GM21360 (cell line): ENCODE data around the gene KCNQ4.

Source experiments
- ATAC-seq: cut with Tn5 transposase; IDR thresholded peaks from one replicate; pipeline ENCODE4 v1.9.1; 2021; ENCODE audit warnings: mild to moderate bottlenecking, moderate library complexity; ENCODE audit not compliant: unreplicated experiment

KCNQ4 gene

GRCh38 chr1:40794974-40795715, 11.6 kb downstream of the KCNQ4 start:
- ATAC-seq: no peak

- no peak for ATAC-seq
Measured at GRCh38 chr1:40795811-40796586, 12.4 kb downstream of the KCNQ4 start.

GRCh38 chr1:40796939-40797667, 13.5 kb downstream of the KCNQ4 start:
- ATAC-seq: no peak

- no peak for ATAC-seq
Measured at GRCh38 chr1:40797668-40798010, 14.1 kb downstream of the KCNQ4 start.

- ATAC-seq: no peak
Measured at GRCh38 chr1:40798366-40799281, 15.0 kb downstream of the KCNQ4 start.

DNA sequence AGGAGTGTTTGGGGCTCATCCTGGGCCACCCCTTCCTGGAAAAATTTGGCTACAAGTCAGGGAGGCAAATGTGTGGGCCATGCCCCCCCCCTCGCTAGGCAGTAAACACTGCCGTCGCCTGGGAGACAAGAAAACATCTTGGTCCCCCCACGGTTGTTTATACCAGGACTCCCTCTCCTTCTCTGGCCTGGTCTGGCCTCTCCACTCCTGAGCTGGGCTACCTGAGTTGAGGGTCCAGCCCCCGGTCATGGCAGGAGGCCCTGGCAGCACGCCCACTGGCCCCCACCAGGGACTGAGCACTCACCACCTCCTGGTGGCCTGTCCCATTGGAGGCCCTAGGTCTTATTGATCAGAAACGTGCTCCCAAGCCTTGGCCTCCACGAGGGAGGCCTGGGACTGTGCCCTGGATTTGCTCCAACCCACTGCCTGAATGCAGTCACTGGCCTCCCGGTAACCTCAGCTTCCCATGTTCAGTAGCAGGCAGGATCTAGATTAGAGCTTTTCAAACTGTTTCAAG, 15.8 kb downstream of the KCNQ4 start:
- no peak for ATAC-seq

DNA sequence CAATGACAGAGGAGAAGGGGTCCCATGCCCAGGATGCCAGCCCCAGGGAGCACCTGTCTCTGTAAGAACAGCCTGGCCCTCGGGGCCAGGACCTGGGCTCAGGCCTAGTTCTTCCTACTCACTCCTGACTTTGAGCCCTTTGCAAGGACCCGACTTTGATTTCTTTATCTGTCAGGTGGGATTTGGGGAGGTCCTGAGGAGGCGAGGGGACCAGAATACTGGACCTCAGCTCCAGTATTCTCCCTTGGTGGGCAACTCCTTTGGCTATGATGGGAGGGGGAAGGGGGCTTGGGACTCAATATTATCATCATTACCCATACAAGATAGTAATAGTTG, 18.1 kb downstream of the KCNQ4 start:
- ATAC-seq: no peak

GRCh38 chr1:40802078-40802741, 18.6 kb downstream of the KCNQ4 start:
- no peak for ATAC-seq

GRCh38 chr1:40802742-40803113, 19.1 kb downstream of the KCNQ4 start:
- no peak for ATAC-seq

- no peak for ATAC-seq
Measured at GRCh38 chr1:40803447-40803846, 19.9 kb downstream of the KCNQ4 start.

DNA sequence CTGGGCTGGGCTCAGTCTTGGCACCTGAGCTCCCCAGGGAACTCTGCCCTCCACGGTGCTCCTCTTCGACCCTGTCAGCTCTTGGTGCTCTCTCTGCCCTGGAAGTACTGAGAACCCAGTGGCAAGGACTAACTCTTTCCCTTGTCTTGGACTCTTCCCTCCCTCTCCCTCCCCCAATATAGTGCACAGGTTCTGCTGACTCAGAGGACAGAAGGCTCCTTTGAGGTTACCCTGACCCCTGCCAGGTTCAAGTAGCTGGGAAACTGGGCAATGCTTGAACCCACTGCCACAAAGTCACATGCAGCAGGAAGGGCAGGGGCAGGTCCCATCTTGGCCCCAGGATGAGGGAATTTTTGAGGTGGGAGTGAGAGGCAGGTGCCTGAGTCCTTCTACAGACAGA, 20.3 kb downstream of the KCNQ4 start:
- ATAC-seq: no peak

DNA sequence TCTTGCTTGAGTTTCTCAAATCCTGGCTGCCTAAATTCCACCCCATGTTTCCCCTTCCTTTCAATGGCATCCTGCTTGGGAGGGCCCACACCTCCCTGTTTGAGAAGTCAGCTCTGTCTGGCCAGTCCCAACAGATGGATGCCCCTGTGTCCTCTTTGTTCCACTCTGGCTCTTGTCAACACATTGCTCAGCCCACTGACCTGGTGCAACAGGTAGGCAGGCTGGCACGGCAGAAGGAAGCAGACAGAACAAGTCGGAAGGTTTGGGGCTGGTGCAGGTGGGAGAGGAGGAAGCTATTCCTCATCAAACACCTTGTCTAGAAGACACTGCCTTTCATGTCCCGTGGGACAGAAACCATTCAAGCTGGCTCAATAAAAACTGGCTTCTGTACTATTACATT, 22.7 kb downstream of the KCNQ4 start:
- ATAC-seq: no peak

- no peak for ATAC-seq
Measured at GRCh38 chr1:40806731-40807695, 23.4 kb downstream of the KCNQ4 start.

- ATAC-seq: no peak
Measured at GRCh38 chr1:40808002-40808401, 24.4 kb downstream of the KCNQ4 start.

DNA sequence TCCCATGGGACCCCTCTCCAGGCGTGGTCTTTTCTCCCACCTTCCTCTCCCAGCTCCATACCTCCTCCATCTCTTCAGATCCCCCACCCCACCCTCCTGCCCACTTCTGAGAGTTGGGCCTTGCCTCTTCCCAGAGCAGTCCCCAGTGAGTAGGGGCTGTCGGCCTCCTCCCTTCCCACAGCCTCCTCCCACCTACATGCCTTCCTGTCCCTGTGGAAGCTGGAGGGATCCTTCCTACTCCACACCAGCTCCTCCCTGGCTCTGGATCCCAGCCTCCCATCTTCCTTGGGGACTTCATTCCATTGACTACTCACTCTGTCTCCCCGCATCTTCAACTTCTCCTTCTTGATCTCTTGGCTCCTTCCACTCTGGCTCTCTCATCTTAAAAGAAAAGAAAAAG, 24.9 kb downstream of the KCNQ4 start:
- no peak for ATAC-seq

- ATAC-seq: no peak
Measured at GRCh38 chr1:40808909-40809308, 25.3 kb downstream of the KCNQ4 start.

GRCh38 chr1:40810927-40811326, 27.3 kb downstream of the KCNQ4 start:
- no peak for ATAC-seq

- ATAC-seq: no peak
Measured at GRCh38 chr1:40815420-40815819, 31.8 kb downstream of the KCNQ4 start.

DNA sequence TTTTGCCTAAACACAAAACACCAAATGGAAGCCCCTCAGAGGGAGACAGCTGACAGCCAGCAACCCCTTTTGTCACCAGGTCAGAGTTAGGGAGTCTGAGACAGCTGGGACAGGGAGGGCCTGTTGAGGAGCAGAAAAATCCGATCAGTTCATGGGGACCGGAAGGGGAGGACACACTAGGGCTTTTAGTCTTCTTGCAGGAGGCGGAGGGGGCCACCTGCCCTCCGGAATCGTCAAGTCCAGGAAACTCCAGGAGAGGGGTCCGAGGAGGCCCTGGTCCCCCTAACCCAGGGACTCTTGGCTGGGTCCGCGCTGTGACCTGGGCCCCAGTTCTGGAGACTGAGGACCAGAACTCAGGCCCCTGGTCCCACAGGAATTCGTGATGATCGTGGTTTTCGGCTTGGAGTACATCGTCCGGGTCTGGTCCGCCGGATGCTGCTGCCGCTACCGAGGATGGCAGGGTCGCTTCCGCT, 34.2 kb downstream of the KCNQ4 start:
- ATAC-seq: no peak
